Lower leg skin (tissue), 3 donors: ENCODE results near the gene ERCC3.

ENCODE experiments used
- CTCF ChIP-seq, 3 donors: fragments of 450-650 bp; IDR thresholded peaks; one replicate each; pipeline ENCODE4 v1.5.1; 2016; ENCODE audit warnings: antibody characterized with exemption in 3 of 3, mild to moderate bottlenecking in 3 of 3, moderate library complexity in 2 of 3
- POLR2A ChIP-seq, 2 donors: fragments of 450-650 bp; IDR thresholded peaks; one replicate each; pipeline ENCODE4 v1.6.1; 2016 to 2017; ENCODE audit warnings: antibody characterized with exemption in 2 of 2, mild to moderate bottlenecking in 1 of 2, moderate library complexity in 1 of 2

- TF ChIP-seq CTCF (IDR thresholded peaks at IDR 0.05) (no peak), POLR2A (IDR thresholded peaks at IDR 0.05) (no peak)
Observed at GRCh38 chr2:127309468-127309867, 15.5 kb upstream of the ERCC3 start.
